Liver (tissue), 3 donors: ENCODE measurements around the gene DGKH.

Experiments used
- EGR1 ChIP-seq, 2 donors: IDR thresholded peaks; 2 replicates each; pipeline ENCODE4 v1.6.1; 2016 to 2018; ENCODE audit warnings: antibody characterized with exemption in 2 of 2, low read depth in 2 of 2
- GABPA ChIP-seq, 2 donors: IDR thresholded peaks in 1 of 2; conservative IDR thresholded peaks in 1 of 2; 2 replicates each; pipeline ENCODE4 v1.6.1; 2016; ENCODE audit warnings: antibody characterized with exemption in 2 of 2, mild to moderate bottlenecking in 1 of 2, moderate library complexity in 1 of 2
- RAD21 ChIP-seq, 2 donors: IDR thresholded peaks; 2 replicates each; pipeline ENCODE4 v1.6.1; 2016; ENCODE audit warnings: antibody characterized with exemption in 2 of 2, mild to moderate bottlenecking in 2 of 2
- TF ChIP-seq, protein P1 (sequence below): fragments of 150-350 bp; IDR thresholded peaks from 2 replicates; pipeline ENCODE4 v1.5.1; 2017; ENCODE audit warnings: improper control_type of control experiment, low read depth, low read length; ENCODE audit not compliant: missing input control
- TF ChIP-seq, protein P2 (sequence below): IDR thresholded peaks from 2 replicates; pipeline ENCODE4 v1.6.1; 2016; ENCODE audit warnings: antibody characterized with exemption
- TF ChIP-seq, protein P3 (sequence below): IDR thresholded peaks from 2 replicates; pipeline ENCODE4 v1.6.1; 2016; ENCODE audit warnings: antibody characterized with exemption, mild to moderate bottlenecking
- donor health status: healthy.
- donor health status: healthy.

DNA sequence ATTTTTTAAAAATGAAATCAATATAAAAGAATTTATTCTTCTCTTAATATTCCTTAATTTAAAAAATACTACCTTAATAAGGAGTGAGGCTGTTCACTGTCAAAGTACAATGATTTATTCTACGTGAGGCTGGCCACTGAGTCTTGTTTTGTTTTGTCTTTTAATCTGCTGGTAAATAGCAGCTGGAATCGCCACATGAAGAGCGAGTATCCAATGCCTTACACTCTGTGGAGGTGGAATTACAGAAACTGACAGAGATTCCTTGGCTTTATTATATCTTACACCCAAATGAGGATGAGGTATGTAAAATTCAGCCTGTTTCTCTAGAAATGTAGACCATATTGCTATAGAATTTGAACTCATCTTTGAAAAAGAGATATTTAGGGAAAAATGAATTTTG, 170.6 kb downstream of the DGKH start:
- TF ChIP-seq, protein P1, sequence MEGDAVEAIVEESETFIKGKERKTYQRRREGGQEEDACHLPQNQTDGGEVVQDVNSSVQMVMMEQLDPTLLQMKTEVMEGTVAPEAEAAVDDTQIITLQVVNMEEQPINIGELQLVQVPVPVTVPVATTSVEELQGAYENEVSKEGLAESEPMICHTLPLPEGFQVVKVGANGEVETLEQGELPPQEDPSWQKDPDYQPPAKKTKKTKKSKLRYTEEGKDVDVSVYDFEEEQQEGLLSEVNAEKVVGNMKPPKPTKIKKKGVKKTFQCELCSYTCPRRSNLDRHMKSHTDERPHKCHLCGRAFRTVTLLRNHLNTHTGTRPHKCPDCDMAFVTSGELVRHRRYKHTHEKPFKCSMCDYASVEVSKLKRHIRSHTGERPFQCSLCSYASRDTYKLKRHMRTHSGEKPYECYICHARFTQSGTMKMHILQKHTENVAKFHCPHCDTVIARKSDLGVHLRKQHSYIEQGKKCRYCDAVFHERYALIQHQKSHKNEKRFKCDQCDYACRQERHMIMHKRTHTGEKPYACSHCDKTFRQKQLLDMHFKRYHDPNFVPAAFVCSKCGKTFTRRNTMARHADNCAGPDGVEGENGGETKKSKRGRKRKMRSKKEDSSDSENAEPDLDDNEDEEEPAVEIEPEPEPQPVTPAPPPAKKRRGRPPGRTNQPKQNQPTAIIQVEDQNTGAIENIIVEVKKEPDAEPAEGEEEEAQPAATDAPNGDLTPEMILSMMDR = no peak
- no peak for TF ChIP-seq RAD21 (IDR thresholded peaks at IDR 0.05)
- no peak for TF ChIP-seq EGR1 (IDR thresholded peaks at IDR 0.05; ENCODE audit: low read depth in 2 of 2)
- TF ChIP-seq GABPA (IDR thresholded peaks at IDR 0.05 in 1 of 2, conservative IDR thresholded peaks at IDR 0.05 in 1 of 2) = no peak
- TF ChIP-seq, protein P2, sequence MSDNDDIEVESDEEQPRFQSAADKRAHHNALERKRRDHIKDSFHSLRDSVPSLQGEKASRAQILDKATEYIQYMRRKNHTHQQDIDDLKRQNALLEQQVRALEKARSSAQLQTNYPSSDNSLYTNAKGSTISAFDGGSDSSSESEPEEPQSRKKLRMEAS = no peak
- TF ChIP-seq, protein P3, sequence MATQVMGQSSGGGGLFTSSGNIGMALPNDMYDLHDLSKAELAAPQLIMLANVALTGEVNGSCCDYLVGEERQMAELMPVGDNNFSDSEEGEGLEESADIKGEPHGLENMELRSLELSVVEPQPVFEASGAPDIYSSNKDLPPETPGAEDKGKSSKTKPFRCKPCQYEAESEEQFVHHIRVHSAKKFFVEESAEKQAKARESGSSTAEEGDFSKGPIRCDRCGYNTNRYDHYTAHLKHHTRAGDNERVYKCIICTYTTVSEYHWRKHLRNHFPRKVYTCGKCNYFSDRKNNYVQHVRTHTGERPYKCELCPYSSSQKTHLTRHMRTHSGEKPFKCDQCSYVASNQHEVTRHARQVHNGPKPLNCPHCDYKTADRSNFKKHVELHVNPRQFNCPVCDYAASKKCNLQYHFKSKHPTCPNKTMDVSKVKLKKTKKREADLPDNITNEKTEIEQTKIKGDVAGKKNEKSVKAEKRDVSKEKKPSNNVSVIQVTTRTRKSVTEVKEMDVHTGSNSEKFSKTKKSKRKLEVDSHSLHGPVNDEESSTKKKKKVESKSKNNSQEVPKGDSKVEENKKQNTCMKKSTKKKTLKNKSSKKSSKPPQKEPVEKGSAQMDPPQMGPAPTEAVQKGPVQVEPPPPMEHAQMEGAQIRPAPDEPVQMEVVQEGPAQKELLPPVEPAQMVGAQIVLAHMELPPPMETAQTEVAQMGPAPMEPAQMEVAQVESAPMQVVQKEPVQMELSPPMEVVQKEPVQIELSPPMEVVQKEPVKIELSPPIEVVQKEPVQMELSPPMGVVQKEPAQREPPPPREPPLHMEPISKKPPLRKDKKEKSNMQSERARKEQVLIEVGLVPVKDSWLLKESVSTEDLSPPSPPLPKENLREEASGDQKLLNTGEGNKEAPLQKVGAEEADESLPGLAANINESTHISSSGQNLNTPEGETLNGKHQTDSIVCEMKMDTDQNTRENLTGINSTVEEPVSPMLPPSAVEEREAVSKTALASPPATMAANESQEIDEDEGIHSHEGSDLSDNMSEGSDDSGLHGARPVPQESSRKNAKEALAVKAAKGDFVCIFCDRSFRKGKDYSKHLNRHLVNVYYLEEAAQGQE = no peak
